Fibroblast of the aortic adventitia (primary cell): ENCODE measurements around the gene ERC2. TPM values are rescaled to one million over a fixed set of nuclear protein-coding genes. Genes with fewer than 3 reads are reported as not detected.

ENCODE experiments used
- DNase-seq: peaks from one replicate; pipeline ENCODE4 v3.0.0-alpha.2; 2010; ENCODE audit warnings: low read depth
- H3K4me3 ChIP-seq: 2 replicates; pipeline ENCODE4 v1.5.1; 2011; ENCODE audit warnings: low read depth, mild to moderate bottlenecking, control low read depth, low read length, moderate library complexity
- total RNA-seq: library from RNA; depleted of rRNA; stranded (reverse); fragments of >200 nt; gene quantifications from 2 replicates; pipeline ENCODE4 v1.2.3, GENCODE V29; 2012; ENCODE audit warnings: low replicate concordance
- TF ChIP-seq, protein P1 (sequence below): IDR thresholded peaks from 2 replicates; pipeline ENCODE4 v1.5.1; 2011; ENCODE audit warnings: mild to moderate bottlenecking, low read length, control low read depth, inconsistent platforms; ENCODE audit not compliant: insufficient read depth

The ERC2 gene
- total RNA-seq, 1 donor: 0.09 TPM

- no peak overlapping the region for H3K4me3 ChIP-seq
- DNase-seq: no peak
- TF ChIP-seq, protein P1, sequence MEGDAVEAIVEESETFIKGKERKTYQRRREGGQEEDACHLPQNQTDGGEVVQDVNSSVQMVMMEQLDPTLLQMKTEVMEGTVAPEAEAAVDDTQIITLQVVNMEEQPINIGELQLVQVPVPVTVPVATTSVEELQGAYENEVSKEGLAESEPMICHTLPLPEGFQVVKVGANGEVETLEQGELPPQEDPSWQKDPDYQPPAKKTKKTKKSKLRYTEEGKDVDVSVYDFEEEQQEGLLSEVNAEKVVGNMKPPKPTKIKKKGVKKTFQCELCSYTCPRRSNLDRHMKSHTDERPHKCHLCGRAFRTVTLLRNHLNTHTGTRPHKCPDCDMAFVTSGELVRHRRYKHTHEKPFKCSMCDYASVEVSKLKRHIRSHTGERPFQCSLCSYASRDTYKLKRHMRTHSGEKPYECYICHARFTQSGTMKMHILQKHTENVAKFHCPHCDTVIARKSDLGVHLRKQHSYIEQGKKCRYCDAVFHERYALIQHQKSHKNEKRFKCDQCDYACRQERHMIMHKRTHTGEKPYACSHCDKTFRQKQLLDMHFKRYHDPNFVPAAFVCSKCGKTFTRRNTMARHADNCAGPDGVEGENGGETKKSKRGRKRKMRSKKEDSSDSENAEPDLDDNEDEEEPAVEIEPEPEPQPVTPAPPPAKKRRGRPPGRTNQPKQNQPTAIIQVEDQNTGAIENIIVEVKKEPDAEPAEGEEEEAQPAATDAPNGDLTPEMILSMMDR: no peak
Measured at GRCh38 chr3:55792742-55793141, 675.5 kb downstream of the ERC2 start.

DNA sequence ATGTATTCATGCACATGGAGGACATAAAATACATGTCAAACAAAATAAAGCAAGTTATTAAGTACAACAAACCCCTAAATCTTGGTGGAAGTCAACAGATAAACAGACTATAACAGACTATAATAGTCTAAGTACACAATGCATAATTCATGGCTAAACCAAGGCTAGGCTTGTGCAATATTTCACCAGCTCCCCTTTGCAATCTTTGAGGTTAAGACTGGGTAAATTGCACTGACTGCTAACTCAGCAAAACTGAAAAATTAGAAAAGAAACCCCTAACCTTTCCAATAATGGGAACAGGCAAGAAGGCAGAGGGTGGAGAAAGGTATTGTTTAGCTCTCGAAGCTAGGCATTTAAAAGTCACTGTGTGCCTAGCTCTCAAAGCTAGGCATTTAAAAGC, 676.3 kb downstream of the ERC2 start:
- H3K4me3 ChIP-seq: no peak overlapping the region
- TF ChIP-seq, protein P1: no peak
- no peak for DNase-seq

- DNase-seq: no peak
- TF ChIP-seq, protein P1: no peak
- no peak overlapping the region for H3K4me3 ChIP-seq
Measured at GRCh38 chr3:55790596-55791350, 677.5 kb downstream of the ERC2 start.

- TF ChIP-seq, protein P1: no peak
- no peak overlapping the region for H3K4me3 ChIP-seq
- no peak for DNase-seq
Measured at GRCh38 chr3:55789516-55789915, 678.8 kb downstream of the ERC2 start.

DNA sequence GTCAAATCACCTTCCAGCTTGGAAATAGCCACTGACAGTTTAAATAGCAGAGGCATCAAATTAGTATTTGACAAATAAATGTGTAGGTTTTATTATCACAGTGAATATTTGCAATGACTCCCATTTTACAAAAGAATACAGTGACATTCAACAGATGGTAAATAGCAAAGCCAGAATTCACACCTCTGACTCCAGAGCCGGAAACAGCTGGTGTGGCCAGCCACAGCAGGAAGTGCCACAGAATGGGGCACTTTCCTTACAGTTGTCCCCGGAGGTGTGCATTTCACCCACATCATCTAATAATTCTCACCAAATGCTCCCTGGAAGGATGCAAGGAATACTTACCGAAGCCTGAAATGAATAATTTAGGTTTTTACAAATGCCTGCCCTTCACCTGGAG, 685.5 kb downstream of the ERC2 start:
- no peak overlapping the region for H3K4me3 ChIP-seq
- DNase-seq: no peak
- TF ChIP-seq, protein P1: no peak

DNA sequence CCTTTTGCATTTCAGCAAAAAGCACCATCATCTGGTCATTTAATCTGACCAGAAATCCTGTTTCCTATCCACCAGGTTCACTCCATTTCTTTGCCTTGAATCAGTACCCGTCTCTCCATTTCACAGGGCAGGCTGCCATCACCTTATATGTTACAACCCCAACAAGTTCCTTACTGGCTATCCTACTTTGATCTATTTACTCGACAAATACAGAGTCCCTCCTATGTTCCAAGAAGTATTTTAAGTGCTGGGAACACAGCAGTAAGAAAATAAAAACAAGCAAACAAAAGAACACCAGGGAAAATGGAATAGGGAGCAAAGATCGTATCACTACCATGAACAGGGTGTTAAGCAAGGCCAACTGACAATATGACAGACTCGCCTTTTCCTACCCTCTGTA, 685.9 kb downstream of the ERC2 start:
- DNase-seq: no peak
- TF ChIP-seq, protein P1: no peak
- no peak overlapping the region for H3K4me3 ChIP-seq

GRCh38 chr3:55780913-55781312, 687.4 kb downstream of the ERC2 start:
- TF ChIP-seq, protein P1: no peak
- DNase-seq: no peak
- H3K4me3 ChIP-seq: no peak overlapping the region
